Loucy (cell line): ENCODE results near the gene CAMSAP1.

Experiments used
- H2AFZ ChIP-seq: fragments of 200-600 bp; sonication (generic); 2 replicates; pipeline ENCODE4 v1.6.0; 2016; ENCODE audit warnings: antibody characterized with exemption, mild to moderate bottlenecking, low read length, moderate library complexity
- H3F3A ChIP-seq: fragments of 200-600 bp; 2 replicates; pipeline ENCODE4 v1.6.0; 2016; ENCODE audit warnings: antibody characterized with exemption, low read depth, mild to moderate bottlenecking
- H3K27me3 ChIP-seq: fragments of 200-600 bp; sonication (generic); 2 replicates; pipeline ENCODE4 v1.6.1; 2014; ENCODE audit warnings: low read length, mild to moderate bottlenecking; ENCODE audit not compliant: insufficient read depth, poor library complexity, severe bottlenecking
- H3K36me3 ChIP-seq: fragments of 200-600 bp; sonication (generic); 2 replicates; pipeline ENCODE4 v1.6.1; 2016; ENCODE audit warnings: low read length; ENCODE audit not compliant: insufficient read depth
- H3K4me1 ChIP-seq: fragments of 200-600 bp; sonication (generic); 2 replicates; pipeline ENCODE4 v1.5.1; 2014; ENCODE audit warnings: low read length, mild to moderate bottlenecking; ENCODE audit not compliant: insufficient read depth, poor library complexity, severe bottlenecking
- H3K4me2 ChIP-seq: fragments of 200-600 bp; sonication (generic); 2 replicates; pipeline ENCODE4 v1.6.0; 2014; ENCODE audit warnings: antibody characterized with exemption, low read length, low read depth, mild to moderate bottlenecking; ENCODE audit not compliant: poor library complexity, severe bottlenecking
- H3K4me3 ChIP-seq: fragments of 200-600 bp; sonication (generic); 2 replicates; pipeline ENCODE4 v1.5.1; 2014; ENCODE audit warnings: low read length, mild to moderate bottlenecking, mixed read lengths; ENCODE audit not compliant: poor library complexity, severe bottlenecking
- H3K79me2 ChIP-seq: fragments of 200-600 bp; sonication (generic); 2 replicates; pipeline ENCODE4 v1.6.1; 2014; ENCODE audit warnings: low read length; ENCODE audit not compliant: insufficient read depth
- H3K9ac ChIP-seq: fragments of 200-600 bp; sonication (generic); 2 replicates; pipeline ENCODE4 v1.6.0; 2014; ENCODE audit warnings: mild to moderate bottlenecking, low read depth, low read length, moderate library complexity; ENCODE audit not compliant: poor library complexity, severe bottlenecking
- H3K9me2 ChIP-seq: fragments of 200-600 bp; sonication (generic); replicated peaks from 2 replicates; pipeline ENCODE4 v1.6.1; 2016; ENCODE audit warnings: low read depth, low read length, mixed read lengths
- H3K9me3 ChIP-seq: fragments of 200-600 bp; sonication (generic); 2 replicates; pipeline ENCODE4 v1.6.1; 2014; ENCODE audit warnings: mild to moderate bottlenecking, antibody characterized with exemption, low read length, low read depth; ENCODE audit not compliant: insufficient read depth
- H4K20me1 ChIP-seq: fragments of 200-600 bp; sonication (generic); 2 replicates; pipeline ENCODE4 v1.6.0; 2014; ENCODE audit warnings: antibody characterized with exemption, low read length, mild to moderate bottlenecking; ENCODE audit not compliant: insufficient read depth, poor library complexity, severe bottlenecking
- CTCF ChIP-seq: fragments of 200-600 bp; sonication (generic); conservative IDR thresholded peaks from 2 replicates; pipeline ENCODE4 v1.5.1; 2014; ENCODE audit warnings: mild to moderate bottlenecking, antibody characterized with exemption, low read length
- EZH2phosphoT487 ChIP-seq: fragments of 200-600 bp; IDR thresholded peaks from 2 replicates; pipeline ENCODE4 v1.6.1; 2018; ENCODE audit warnings: antibody characterized with exemption, mild to moderate bottlenecking, moderate library complexity, borderline replicate concordance

The CAMSAP1 gene

GRCh38 chr9:135776893-135777622 is 130.3 kb downstream of the CAMSAP1 start:
- no peak for TF ChIP-seq EZH2phosphoT487
- no peak for TF ChIP-seq CTCF
- Histone ChIP-seq H3K9ac (no peak overlapping the region), H2AFZ (no peak overlapping the region), H3K36me3 (no peaks in the 10 kb centered on the region), H3K4me1 (no peaks in the 10 kb centered on the region), H3F3A (no peaks in the 10 kb centered on the region), H3K79me2 (no peaks in the 10 kb centered on the region), H3K9me3 (peaks cover 3% of the 10 kb centered on the region; the same call in 1 of the 2 replicates), H3K27me3 (no peaks in the 10 kb centered on the region), H3K9me2 (no peaks in the 10 kb centered on the region), H4K20me1 (no peaks in the 10 kb centered on the region), H3K4me3 (no peak overlapping the region), H3K4me2 (no peak overlapping the region)

GRCh38 chr9:135775911-135776310 is 131.4 kb downstream of the CAMSAP1 start:
- H3K4me3 ChIP-seq, result no peak overlapping the region
- no peak overlapping the region for H2AFZ ChIP-seq

GRCh38 chr9:135774794-135775525 is 132.4 kb downstream of the CAMSAP1 start:
- H2AFZ ChIP-seq, result no peak overlapping the region

More at GRCh38 chr9:135775911-135776310, 131.4 kb downstream of the CAMSAP1 start:
- Histone ChIP-seq H3K9me2 (no peaks in the 10 kb centered on the region), H3K9ac (no peak overlapping the region), H3K27me3 (no peaks in the 10 kb centered on the region), H4K20me1 (no peaks in the 10 kb centered on the region), H3K36me3 (no peaks in the 10 kb centered on the region), H3K4me1 (no peaks in the 10 kb centered on the region), H3K9me3 (peaks cover 3% of the 10 kb centered on the region; the same call in 1 of the 2 replicates), H3F3A (no peaks in the 10 kb centered on the region), H3K79me2 (no peaks in the 10 kb centered on the region), H3K4me2 (no peak overlapping the region)
- TF ChIP-seq EZH2phosphoT487 (no peak), CTCF (no peak)

More at GRCh38 chr9:135774794-135775525, 132.4 kb downstream of the CAMSAP1 start:
- no peaks in the 10 kb centered on the region for H3F3A ChIP-seq
- no peaks in the 10 kb centered on the region for H3K36me3 ChIP-seq
- TF ChIP-seq EZH2phosphoT487, result no peak
- TF ChIP-seq CTCF, result no peak
- H3K9ac ChIP-seq, result no peak overlapping the region
- H3K4me1 ChIP-seq, result no peaks in the 10 kb centered on the region
- H3K4me3 ChIP-seq, result no peak overlapping the region
- H3K79me2 ChIP-seq, result no peaks in the 10 kb centered on the region
- H3K9me2 ChIP-seq, result no peaks in the 10 kb centered on the region
- H3K27me3 ChIP-seq, result no peaks in the 10 kb centered on the region
- H4K20me1 ChIP-seq, result no peaks in the 10 kb centered on the region
- H3K4me2 ChIP-seq, result no peak overlapping the region
- peaks cover 3% of the 10 kb centered on the region; the same call in 1 of the 2 replicates for H3K9me3 ChIP-seq
